ENCODE data around the gene HNRNPUL1.

The HNRNPUL1 gene

GRCh38 chr19:41230067-41230857 lies 33.9 kb upstream of the HNRNPUL1 start:
- TF ChIP-seq CTCF (IDR thresholded peaks at IDR 0.05), result no peak
- TF ChIP-seq ZFX (IDR thresholded peaks at IDR 0.05; ENCODE audit: borderline replicate concordance), result no peak
- H3K27ac ChIP-seq, result no peak overlapping the region

GRCh38 chr19:41232686-41233085 lies 31.5 kb upstream of the HNRNPUL1 start:
- TF ChIP-seq CTCF (IDR thresholded peaks at IDR 0.05), result no peak
- no peak for TF ChIP-seq ZFX (IDR thresholded peaks at IDR 0.05; ENCODE audit: borderline replicate concordance)
- H3K27ac ChIP-seq, result no peak overlapping the region

- TF ChIP-seq ZFX (IDR thresholded peaks at IDR 0.05; ENCODE audit: borderline replicate concordance) (no peak), CTCF (IDR thresholded peaks at IDR 0.05) (no peak)
Measured at GRCh38 chr19:41233748-41234240, 30.4 kb upstream of the HNRNPUL1 start.

GRCh38 chr19:41234512-41235168 lies 29.5 kb upstream of the HNRNPUL1 start:
- no peak overlapping the region for H3K27ac ChIP-seq
- TF ChIP-seq CTCF (IDR thresholded peaks at IDR 0.05), result no peak
- no peak for TF ChIP-seq ZFX (IDR thresholded peaks at IDR 0.05; ENCODE audit: borderline replicate concordance)

More at GRCh38 chr19:41233748-41234240, 30.4 kb upstream of the HNRNPUL1 start:
- no peak overlapping the region for H3K27ac ChIP-seq

GRCh38 chr19:41235480-41235879 lies 28.7 kb upstream of the HNRNPUL1 start:
- H3K27ac ChIP-seq, result no peak overlapping the region
- no peak for TF ChIP-seq ZFX (IDR thresholded peaks at IDR 0.05; ENCODE audit: borderline replicate concordance)
- TF ChIP-seq CTCF (IDR thresholded peaks at IDR 0.05), result no peak

GRCh38 chr19:41238244-41238643 lies 25.9 kb upstream of the HNRNPUL1 start:
- H3K27ac ChIP-seq, result no peak overlapping the region
- no peak for TF ChIP-seq ZFX (IDR thresholded peaks at IDR 0.05; ENCODE audit: borderline replicate concordance)
- no peak for TF ChIP-seq CTCF (IDR thresholded peaks at IDR 0.05)

GRCh38 chr19:41239363-41239762 lies 24.8 kb upstream of the HNRNPUL1 start:
- H3K27ac ChIP-seq, result no peak overlapping the region
- no peak for TF ChIP-seq ZFX (IDR thresholded peaks at IDR 0.05; ENCODE audit: borderline replicate concordance)
- TF ChIP-seq CTCF (IDR thresholded peaks at IDR 0.05), result no peak
